C4-2B (cell line): ENCODE data around the gene CLDN25.

Experiments used
- H3K27ac ChIP-seq: fragments of 450-650 bp; 2 replicates; pipeline ENCODE4 v1.5.1; 2017
- CTCF ChIP-seq: fragments of 450-650 bp; conservative IDR thresholded peaks from 2 replicates; pipeline ENCODE4 v1.5.1; 2017; ENCODE audit warnings: mild to moderate bottlenecking
- ZFX ChIP-seq: fragments of 450-650 bp; IDR thresholded peaks from 2 replicates; pipeline ENCODE4 v1.6.1; 2017

Gene CLDN25

GRCh38 chr11:113814181-113814580 is 34.6 kb downstream of the CLDN25 start:
- no peak for TF ChIP-seq CTCF
- TF ChIP-seq ZFX: no peak
- H3K27ac ChIP-seq: no peak overlapping the region

- no peak overlapping the region for H3K27ac ChIP-seq
- TF ChIP-seq ZFX: no peak
Measured at GRCh38 chr11:113817162-113817561, 37.6 kb downstream of the CLDN25 start.

GRCh38 chr11:113817626-113818025 is 38.0 kb downstream of the CLDN25 start:
- no peak for TF ChIP-seq CTCF
- TF ChIP-seq ZFX: no peak
- no peak overlapping the region for H3K27ac ChIP-seq

GRCh38 chr11:113818426-113818825 is 38.8 kb downstream of the CLDN25 start:
- H3K27ac ChIP-seq: no peak overlapping the region
- no peak for TF ChIP-seq ZFX
- no peak for TF ChIP-seq CTCF

GRCh38 chr11:113827477-113827876 is 47.9 kb downstream of the CLDN25 start:
- TF ChIP-seq CTCF: no peak
- TF ChIP-seq ZFX: no peak
- H3K27ac ChIP-seq: no peak overlapping the region

GRCh38 chr11:113828191-113828590 is 48.6 kb downstream of the CLDN25 start:
- no peak overlapping the region for H3K27ac ChIP-seq
- no peak for TF ChIP-seq CTCF
- no peak for TF ChIP-seq ZFX

GRCh38 chr11:113829751-113830150 is 50.2 kb downstream of the CLDN25 start:
- TF ChIP-seq CTCF: no peak
- no peak for TF ChIP-seq ZFX
- H3K27ac ChIP-seq: no peak overlapping the region
